COLO829 (cell line): Measurements from ENCODE around the gene ZNRD2.
A peak's percentile ranks its signal among the peaks of the same experiment; 100 is the strongest.

Source experiments
- DNase-seq: peaks from one replicate; pipeline ENCODE4 v3.0.0; 2012; ENCODE audit warnings: low spot score

Gene ZNRD2

DNA sequence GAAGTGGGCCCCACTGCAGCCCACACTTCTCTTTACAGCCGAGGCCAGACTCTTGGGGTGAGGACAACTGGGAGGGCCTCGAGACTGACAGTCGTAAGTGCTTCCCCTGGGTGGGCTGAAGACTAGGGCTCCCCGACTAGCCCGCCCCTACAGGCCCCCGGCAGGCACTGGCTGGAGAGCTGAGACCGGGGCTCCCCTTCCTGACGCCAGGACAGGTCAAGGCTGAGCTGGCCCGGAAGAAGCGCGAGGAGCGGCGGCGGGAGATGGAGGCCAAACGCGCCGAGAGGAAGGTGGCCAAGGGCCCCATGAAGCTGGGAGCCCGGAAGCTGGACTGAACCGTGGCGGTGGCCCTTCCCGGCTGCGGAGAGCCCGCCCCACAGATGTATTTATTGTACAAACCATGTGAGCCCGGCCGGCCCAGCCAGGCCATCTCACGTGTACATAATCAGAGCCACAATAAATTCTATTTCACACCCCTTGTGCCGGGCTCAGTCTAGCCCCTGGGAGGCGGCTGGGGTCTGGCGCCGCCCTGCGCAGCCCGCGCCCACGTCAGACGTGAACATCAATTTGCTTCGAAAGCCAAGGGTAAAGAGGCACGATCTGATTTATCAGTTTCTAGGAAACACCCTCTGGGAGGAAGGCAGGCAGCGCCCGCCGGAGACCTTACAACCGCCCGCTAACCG lies 31.9 kb upstream of the ZNRD2 start:
- DNase-seq = no peak

DNA sequence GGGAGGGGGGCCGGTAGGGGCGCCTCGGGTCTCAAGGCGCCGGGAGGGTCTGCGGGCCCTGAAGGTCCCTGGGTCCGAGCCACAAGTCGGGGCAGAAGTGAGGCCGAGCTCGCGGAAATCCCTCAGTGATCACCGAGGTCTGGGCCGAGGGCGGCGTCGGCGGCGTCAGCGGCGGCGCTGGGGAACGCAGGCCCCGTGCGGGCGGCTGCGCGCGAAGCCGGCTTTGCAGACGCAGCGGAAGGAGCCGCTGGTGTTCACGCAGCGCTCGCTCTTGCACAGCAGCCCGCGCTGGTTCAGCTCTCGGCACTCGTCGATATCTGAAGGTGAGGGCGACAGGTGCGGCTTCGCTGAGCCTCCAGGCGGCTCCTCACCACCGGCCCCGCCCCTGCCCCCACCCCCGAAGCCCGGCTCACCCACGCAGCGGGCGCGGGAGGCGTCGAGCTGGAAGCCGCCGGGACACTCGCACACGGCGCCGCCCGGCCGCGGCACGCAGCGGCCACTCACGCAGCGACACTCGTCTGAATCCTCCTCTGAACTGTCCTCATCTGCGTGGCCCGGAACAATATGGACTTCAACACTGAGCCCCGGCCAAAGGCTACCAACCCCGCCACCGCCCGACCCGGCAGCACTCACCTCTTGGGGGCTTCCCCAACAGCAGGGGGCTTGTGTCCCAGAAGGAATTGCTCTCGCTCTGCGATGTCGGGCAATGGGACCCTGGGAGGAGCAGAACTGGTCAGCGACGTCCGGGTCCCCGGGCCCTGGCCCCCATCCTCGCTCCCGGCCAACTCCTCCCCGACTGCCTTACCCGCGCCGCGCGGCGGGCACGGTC lies 31.1 kb upstream of the ZNRD2 start:
- DNase-seq = no peak

DNA sequence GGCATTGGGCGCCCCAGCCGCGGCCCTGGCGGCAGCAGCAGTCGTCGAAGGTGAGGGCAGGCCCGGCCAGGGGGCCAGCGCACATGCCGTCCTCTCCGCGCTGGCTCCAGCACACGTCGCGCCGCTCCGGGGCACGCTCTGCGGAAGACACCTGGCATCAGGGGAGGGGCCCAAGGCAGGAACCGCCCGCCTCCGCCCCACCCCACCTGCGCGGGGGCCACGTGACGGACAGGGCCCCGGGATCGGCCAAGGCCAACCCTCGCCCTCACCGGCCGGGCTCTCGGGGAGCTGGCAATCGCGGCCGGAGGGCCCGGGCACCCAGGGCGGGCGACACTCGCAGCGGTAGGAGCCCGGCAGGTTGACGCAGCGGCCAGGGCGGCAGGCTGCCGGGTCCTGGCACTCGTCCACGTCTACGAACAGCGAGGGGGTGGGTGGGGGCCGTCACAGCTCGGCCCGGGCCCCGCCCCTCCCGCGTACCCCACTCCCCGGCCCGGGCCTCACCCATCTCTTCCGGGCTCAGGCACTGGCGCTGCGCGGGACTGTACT lies 30.5 kb upstream of the ZNRD2 start:
- DNase-seq = no peak

DNA sequence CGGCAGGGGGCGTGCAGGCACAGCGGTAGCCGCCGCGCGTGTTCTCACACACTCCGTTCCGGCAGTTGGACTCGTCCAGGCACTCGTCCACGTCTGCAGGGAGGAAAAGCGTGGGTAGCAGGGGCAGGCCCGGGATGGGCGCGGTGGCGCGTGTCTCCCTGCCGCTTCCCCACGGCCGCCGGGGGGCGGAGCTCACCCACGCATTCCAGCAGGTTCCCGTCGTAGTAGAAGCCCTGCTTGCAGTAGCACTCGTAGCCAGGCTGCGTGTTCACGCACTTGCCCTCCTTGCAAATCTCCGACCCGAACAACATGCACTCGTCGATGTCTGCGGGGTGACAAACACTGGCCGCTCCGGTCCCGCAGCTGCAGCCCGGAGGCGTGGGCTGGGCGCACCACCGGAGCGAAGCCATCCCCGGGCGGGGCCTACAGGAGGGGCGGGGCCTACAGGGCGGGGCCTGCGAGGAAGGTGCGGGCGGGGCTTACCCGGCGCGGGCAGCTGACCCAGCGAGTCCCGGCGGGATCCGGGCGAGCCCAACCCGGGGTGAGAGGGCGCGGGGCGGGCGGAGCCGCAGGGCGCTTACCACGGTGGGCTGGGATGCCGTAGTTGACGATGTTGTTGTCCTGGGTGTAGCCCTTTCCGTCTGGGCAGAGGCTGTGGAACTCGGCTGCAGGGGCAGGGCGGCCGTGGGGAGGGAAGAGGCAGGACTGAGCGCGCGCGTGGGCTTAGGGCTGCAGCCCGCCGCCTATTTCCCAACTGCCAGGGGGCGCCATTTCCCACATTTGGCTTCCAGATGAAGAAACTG lies 29.8 kb upstream of the ZNRD2 start:
- DNase-seq = peak; percentile 90

DNA sequence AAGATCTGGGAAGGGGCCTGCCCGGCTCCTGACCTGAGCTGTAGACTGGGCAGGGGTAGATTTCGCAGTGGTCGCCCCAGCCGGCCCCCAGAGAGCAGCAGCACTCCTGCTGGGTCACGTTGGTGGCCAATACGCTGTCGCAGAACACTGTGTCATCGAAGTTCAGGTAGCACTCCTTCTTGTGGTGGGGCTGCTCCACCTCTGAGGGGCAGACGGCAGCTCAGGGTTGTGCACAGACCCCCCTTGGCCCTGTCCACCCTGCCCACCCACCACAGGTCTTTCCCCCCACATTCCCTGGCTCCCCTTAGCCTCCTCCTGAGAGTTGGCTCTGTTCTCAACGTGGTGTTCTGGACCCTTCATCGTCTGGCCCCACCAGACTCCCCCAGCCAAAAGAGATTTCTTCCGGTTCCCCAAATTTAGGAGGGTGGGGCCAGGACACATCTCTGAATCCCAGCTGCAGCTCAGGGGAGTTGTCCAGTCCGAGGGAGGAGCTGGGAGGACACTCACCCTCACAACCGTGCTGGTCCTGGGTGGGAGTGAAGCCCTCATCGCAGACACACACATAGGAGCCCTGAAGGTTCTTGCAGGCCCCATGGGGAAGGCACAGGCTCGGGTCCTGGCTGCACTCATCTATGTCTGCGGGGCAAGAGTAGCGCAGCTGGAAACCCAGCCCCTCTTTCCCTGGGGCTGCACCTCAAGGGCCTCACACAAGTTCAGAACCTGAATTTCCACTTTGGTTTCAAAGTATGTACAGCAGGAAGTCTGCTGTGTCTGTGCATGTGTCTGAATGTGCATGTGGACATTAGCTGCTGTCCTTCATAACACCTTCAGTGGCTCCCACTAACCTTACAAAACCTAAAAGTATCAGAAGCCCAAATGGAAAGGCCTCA lies 28.9 kb upstream of the ZNRD2 start:
- no peak for DNase-seq

DNA sequence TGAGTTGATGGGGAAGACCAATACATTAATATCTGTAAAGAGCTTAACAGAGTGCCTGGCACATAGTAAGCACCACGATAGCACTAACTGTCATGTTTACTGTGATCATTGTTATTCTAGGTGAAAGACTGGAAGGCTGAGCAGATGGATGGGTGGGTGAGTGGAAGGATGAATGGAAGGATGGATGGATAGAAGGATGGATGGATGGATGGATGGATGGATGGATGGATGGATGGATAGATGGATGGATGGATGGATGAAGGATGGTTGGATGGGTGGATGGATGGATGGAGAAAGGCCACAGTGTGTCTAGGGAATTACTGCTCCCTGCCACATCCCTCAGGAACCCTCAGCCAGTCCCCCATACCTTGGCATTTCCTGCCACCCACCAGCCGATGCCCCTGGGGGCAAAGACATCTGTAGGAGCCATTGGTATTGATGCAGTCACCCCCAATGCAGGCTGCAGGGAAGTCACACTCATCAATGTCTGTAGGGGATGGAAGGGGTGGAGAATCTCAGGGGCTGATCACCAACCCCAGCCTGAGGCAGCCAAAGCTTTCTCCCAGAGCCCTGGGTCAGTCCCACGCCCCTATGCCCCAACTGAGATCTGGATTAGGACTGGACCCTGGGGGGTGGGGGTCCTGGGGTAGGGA lies 27.4 kb upstream of the ZNRD2 start:
- DNase-seq = no peak

DNA sequence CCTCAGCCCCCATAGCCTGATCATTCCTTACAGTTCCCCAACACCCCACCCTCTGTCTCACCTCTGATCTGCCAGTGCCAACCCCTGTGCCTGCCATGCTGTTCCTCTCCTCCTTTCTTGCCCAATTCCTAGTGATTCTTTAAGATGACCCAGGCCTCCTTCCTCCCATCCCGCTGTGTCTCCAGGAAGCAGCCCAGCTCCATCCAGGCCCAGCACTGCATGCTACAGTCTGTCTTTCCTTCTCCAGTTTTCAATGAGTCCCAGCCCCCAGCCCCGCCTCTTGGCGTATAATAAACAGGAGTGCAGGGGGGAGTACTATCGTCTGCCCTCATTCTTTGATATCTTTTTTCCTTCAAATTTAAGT lies 24.4 kb upstream of the ZNRD2 start:
- DNase-seq = no peak

DNA sequence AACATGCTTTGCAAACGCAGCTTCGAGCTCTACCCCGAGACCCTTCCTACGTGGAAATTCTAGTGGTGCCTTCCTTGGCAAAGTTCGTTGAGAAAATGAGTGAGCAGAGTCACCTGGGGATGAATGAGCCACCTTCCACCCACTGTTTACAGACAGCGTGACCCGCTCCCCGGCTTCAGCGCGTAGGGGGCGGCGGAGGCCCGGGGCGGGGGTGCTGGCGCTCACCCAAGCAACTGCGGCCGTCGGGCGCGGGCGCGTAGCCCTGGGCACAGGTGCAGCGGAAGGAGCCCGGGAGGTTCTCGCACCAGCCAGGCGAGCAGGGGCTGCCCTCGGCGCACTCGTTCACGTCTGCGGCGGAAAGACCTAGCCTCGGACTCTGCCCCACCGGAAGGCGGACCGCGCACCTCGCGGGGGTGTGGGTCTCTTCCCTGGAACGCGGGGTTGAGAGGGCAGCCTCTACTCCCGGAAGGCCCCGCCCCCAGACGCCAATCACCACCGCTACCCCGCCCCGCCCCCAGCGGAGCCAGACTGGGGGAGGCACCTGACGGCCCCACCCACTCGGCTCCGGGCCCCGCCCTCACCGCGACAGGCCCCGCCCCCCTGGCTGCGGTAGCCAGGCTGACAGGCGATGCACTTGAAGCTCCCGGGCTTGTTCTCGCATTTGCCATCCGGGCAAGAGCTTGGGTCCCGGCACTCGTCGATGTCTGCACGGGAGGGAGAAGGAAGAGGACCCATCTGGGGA lies 23.9 kb upstream of the ZNRD2 start:
- DNase-seq = peak; percentile 78

DNA sequence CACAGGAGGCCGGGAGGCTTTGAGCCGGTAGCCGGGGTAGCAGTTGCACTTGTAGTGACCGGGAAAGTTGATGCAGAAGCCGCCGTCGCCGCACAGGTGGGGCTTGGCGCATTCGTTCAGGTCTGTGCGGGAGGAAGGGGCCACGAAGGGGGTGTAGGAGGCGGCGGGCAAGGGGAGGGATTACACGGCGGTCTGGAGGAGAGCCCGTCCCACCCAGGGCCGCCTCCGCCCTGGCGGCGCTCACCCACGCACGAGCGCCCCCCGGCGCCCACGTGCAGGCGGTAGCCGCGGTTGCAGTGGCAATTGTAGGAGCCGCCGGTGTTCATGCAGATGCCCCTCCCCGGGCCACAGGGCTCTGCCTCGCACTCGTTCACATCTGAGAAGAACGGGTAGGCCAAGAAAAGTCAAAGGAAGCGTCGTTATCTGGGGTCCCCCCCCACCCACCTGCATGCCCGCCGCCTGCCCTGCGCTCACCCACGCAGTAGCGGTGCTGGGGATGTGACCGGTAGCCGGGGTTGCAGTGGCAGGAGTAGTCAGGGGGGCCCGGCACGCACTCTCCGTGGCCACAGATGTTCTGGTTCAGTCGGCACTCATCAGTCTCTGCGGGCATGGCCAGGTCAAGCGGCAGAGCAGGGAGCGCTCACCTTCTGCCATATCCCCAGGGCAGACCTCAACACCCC lies 22.7 kb upstream of the ZNRD2 start:
- no peak for DNase-seq

DNA sequence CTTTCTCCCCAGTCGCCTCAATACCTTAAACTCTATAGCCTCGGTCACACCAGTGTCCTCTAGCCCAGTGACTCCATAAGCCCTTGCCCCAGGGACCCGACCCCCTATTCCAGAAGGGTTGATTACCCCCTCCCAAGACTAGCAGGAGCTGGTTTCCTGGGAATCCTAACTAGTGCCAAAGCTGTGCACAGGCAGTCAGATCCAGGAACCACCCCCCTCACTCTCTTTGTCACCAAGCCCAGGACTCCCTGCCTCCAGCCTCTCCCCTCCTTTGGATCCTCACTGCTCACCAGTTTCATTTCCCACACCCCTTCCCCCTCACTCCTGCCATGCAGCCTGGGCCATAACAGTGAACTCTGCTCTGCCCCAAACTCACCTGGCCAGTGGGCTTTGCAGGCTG lies 21.9 kb upstream of the ZNRD2 start:
- DNase-seq = no peak

DNA sequence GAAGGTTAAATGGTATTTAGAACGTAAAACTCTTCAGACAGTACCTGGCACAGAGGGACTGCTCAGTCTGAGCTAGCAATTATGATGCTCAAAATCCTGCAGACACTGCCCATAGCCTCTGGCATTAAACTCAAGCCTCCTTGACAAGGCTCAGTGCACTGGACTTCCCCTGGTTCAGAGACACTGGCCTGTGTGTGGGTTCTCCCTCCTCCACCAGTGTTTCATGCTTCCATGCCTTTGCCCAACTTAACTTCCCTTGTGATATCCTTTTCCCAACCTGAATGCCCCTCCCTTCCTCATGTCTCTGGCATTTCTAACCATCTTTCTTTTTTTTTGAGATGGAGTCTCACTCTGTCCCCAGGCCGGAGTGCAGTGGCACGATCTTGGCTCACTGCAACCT lies 21.2 kb upstream of the ZNRD2 start:
- DNase-seq = no peak

DNA sequence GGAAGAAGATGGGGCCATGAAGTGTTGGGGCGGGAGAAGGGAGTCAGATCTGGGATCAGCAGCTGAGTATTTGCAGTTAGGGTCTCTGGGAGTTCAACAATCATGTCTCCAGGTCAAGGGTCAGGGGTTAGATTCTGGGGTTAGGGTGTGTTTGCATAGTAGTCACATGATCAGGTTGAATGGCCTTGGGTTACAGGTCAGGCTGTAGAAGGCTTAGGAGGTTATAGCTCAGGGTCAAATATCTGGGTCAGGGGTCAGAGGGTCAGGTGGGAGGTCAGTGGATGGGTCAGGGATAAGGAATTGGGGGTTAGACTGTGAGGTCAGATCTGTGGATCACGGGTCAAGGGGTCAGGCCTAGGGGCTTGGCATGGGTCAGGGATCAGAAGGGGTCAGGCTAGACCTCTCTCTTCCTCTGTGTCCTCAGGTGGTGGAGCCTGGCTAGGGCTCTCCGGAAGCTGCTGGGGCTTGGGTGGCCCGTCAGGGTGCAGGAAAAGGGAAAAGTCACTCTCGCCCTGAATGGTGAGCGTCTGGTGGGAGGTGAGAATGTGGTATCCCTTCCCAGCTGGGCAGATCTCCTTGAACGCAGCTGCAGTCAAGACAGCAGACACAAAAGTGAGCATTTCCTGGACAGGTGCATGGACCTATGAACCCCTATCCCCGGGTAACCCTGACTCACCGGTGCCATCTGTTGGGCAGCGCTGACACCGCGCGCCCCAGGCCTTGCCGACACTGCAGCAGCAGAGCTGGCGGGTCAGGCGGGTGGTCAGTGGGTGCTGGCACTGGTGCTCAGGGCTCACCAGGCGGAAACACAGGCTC lies 18.5 kb upstream of the ZNRD2 start:
- no peak for DNase-seq

DNA sequence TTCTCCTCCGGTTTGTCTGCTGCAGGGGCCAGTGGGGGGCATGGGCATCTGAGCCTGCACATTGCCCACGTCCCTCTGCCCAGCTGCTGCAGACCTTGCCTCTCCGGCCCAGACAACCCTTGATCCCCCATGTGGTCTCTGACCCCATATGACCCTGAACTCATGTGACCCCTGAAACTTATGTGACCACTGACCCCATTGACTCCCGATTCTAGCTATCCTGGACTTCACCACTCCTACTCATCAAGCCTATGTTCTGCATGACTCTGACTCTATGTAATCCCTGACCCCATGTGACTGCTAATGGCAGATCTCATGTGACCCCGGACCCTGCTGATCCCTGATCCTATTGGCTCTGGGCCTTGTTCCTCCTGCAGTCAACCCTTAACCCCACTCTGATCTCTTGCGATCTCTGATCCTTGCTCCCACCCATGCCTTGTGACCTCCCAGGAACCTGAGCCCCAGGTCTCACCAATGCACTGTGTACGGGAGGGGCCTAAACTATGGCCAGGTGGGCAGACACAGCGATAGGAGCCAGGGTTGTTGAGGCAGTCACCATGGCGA lies 17.8 kb upstream of the ZNRD2 start:
- DNase-seq = no peak

DNA sequence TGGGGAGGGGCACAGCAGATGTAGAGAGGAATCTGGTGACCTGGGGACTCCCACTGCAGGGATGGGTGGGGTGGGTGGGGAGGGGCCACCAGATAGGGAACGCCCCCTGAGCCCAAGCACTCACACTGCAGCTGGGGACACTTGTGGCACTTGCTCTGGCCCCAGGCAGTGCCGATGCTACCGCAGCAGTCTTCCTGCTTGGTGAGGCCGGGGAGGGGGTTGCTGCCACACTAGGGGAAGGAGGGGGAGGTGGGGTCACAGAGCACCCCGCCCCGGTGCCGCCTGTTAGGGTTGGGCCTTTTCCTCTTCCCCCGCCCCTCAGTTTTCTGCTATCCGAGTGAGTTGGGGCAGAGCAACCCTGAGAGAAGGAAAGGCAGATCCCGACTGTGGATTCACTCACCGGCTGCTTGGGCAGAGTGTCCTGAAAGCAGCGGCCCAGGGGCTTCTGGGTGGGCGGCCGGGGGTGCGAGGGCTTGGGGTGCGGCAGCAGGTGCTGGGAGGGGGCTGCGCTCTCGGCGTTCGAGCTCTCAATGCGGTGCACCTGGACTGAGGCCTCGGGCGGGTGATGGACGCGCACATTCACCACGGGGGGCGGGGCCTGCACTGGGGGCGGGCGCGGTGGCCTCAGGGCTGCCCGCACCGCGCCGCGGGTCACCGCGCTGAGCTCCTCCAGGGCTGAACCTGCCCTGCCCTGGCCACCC lies 16.8 kb upstream of the ZNRD2 start:
- no peak for DNase-seq

DNA sequence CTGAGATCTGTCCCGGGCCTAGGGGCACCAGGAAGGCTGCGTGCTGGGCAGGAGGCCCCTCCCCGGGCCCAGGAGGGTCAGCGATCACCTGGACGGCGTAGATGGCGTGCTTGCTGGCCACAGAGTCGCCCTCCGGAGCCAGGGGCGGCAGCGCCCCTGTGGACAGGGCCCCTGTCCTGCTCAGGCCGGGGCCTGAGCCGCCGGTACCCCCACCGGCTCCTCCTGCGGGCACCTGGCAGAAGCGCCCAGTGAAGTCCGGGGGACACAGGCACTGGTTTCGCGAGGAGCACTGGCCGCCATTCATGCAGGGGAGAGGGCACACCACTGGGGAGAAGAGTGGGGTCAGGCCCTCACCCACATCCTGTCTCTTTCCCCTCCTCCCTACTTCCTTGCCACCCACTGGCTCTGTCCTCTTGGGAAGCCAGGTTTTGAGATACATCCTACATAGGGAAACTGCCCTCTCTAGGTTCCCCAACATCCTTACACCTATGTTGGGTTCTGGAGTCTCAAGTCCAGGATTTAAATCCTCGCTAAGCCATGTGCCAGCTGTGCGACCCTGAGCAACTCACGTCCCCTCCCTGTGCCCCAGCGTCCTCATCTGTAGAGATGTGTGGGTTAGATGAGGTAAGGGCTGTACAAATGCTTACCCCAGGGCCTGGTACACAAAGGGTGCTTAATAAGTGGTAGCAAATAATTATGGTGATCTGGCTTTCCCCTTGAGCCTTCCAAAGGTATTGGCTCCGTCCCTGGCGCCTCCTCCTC lies 16.0 kb upstream of the ZNRD2 start:
- DNase-seq = no peak

DNA sequence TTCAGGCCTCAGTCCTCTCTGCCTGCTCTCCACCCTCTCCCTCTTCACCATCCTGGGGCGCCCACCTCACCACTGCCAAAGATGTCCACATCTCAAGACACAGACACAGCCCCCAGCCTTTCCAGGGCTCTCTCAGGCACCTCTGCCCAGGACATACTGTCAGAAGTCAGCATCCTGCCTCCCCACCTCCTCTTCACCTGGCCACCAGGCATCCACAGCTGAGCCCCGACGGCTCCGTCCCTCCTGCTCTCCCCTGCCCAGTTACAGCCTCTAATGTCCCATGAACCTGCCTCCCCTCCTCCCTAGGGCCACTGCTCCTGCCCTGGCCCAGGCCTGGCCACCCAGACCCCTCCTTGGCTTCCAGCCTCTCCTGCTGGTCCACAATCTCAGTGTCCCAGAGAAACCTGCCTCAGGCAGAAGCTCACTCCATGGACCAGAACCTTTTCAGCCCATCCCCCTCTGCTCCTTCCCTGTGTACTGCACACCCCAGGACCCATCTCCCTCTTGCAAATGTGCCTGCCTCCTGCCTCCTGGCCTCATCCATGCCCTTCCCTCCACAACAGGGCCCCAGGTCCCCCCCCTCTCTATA lies 15.3 kb upstream of the ZNRD2 start:
- DNase-seq = no peak
